NCI-H1436 (cell line): ENCODE measurements around the gene PECR.

Source experiments
- DNase-seq: peaks from one replicate; lab custom pipeline; 2025; lab: John Stamatoyannopoulos, UW

The PECR gene

GRCh38 chr2:216081487-216082116 is at the start of gene PECR, which contains the start of gene TMEM169:
Gene PECR (minus strand): TSS chr2:216081809. CDS start chr2:216081741, 68 bp downstream.
Gene TMEM169 (plus strand): TSS chr2:216081919. CDS start chr2:216095964, 14,045 bp downstream.
- DNase-seq = peak; percentile 75

GRCh38 chr2:216130346-216130971 is 48.9 kb upstream of the PECR start:
- no peak for DNase-seq

- no peak for DNase-seq
Measured at GRCh38 chr2:216126943-216127342, 45.3 kb upstream of the PECR start.

- DNase-seq = no peak
Measured at GRCh38 chr2:216121255-216121654, 39.6 kb upstream of the PECR start.

- no peak for DNase-seq
Measured at GRCh38 chr2:216119986-216120385, 38.4 kb upstream of the PECR start.

GRCh38 chr2:216119146-216119545 is 37.5 kb upstream of the PECR start:
- no peak for DNase-seq

- DNase-seq = no peak
Measured at GRCh38 chr2:216118474-216118873, 36.9 kb upstream of the PECR start.

- no peak for DNase-seq
Measured at GRCh38 chr2:216117561-216118340, 36.1 kb upstream of the PECR start.

- no peak for DNase-seq
Measured at GRCh38 chr2:216116418-216116817, 34.8 kb upstream of the PECR start.

GRCh38 chr2:216114714-216115531 is 33.3 kb upstream of the PECR start:
- DNase-seq = peak; percentile 99

- no peak for DNase-seq
Measured at GRCh38 chr2:216114382-216114713, 32.7 kb upstream of the PECR start.

- DNase-seq = no peak
Measured at GRCh38 chr2:216113572-216113971, 32.0 kb upstream of the PECR start.

GRCh38 chr2:216112926-216113325 is 31.3 kb upstream of the PECR start:
- no peak for DNase-seq

GRCh38 chr2:216111122-216111521 is 29.5 kb upstream of the PECR start:
- no peak for DNase-seq

GRCh38 chr2:216110620-216111019 is 29.0 kb upstream of the PECR start:
- no peak for DNase-seq

GRCh38 chr2:216109962-216110614 is 28.5 kb upstream of the PECR start:
- no peak for DNase-seq

GRCh38 chr2:216108967-216109921 is 27.6 kb upstream of the PECR start, which contains the start of gene XRCC5:
Gene XRCC5 (plus strand): TSS chr2:216109348. CDS start chr2:216109437, 89 bp downstream.
- peak; percentile 96 for DNase-seq

GRCh38 chr2:216108310-216108966 is 26.8 kb upstream of the PECR start:
- no peak for DNase-seq

GRCh38 chr2:216107760-216108159 is 26.2 kb upstream of the PECR start:
- DNase-seq = no peak

GRCh38 chr2:216107320-216107719 is 25.7 kb upstream of the PECR start:
- no peak for DNase-seq
